GM19455 (cell line): ENCODE results near the gene RARG.
"Not testable (repeated sequence)": the region's sequence is repeated elsewhere in the genome, so short reads cannot be mapped to it uniquely, and the experiment has no call there.

Experiments
- ATAC-seq: cut with Tn5 transposase; IDR thresholded peaks from one replicate; pipeline ENCODE4 v1.9.1; 2021; ENCODE audit not compliant: unreplicated experiment

The RARG gene

DNA sequence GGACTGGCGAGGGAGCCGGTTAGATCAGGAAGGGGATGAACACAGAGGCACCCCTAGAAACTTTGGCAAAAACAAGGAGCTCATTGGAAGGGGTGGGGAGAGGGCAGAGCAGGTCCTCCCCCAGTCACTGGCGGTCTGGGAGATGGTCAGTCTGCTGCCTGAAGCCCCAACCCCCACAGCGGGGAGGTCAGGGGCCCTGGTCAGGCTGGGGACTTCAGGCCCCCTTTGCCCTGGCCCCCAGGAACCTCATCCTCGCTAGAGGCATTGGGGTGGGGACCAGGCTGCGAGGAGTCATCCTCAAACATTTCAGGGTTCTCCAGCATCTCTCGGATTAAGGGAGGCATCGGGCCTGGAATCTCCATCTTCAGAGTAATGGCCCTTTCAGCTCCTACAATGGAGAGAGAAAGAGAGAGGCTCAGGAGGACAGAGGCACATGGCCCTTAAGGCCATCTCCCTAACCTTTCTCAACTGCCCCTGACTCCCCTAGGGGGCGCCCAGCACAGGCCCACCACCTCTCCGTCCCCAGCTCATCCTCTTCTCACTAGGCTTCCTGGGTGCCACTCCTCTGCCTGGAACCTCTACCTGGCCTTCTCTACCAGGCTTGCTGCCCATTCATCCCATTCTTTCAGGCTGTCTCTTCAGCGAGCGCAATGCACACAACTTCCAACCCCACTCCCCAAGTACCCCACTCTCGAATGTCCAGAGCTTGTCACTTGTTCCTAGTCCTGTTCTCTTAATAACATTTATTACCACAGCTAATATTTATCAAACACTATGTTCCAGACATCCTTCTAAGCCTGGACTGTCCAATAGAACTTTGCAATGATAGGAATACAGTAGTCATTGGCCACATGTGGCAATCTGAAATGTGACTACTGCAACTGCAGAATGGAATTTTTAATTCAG is 20.3 kb downstream of the RARG start:
- no peak for ATAC-seq

- no peak for ATAC-seq
Observed at GRCh38 chr12:53210843-53211242, 21.2 kb downstream of the RARG start.

DNA sequence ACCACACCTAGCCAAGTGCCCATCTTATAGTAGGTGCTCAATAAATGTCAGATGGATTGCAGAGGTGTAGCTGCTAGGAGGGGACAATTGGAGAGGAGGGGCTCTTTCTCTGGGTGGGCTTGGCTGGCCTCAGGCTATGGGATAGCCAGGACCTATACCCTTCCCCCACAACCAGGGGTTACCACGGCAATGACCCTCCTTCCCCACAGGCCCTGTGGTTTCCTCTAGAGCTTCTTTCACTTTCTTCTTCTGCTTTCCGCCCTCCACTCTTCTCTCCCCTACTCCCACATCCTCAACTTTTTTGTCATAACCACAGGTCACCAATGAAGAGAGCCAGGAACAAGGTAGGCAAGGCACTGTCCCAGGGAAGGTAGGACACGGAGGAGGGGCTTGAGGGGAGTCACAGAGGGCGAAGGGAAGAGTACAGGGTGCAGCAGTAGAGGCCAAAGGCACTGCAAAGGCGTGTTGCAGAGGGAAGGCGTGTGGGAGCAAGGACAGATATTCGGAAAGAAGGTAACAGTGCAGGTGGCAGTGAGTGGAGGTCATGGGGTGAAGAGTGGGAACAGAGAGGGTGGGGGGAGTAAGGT is 23.0 kb downstream of the RARG start:
- no peak for ATAC-seq

DNA sequence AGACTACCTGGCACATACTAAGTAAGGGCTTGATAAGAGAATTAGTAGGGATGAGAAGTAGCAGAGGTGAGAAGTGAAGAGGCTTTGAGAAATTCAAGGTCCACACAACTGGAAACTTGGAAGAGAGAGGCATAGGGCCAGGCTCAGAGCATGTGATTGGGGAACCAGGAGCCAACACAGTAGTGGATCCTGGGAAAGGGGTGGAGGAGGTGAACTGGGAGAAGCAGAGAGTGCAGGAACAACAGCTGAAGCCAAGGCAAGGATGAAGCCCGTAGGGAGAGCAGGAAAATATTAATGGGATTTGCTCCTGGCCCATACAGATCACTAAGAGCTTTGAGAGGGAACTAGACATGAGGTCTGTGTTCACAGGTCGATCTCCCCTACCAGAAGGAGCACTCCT is 23.6 kb downstream of the RARG start:
- ATAC-seq: no peak

- ATAC-seq: peak; percentile 40
Observed at GRCh38 chr12:53207042-53207441, 25.0 kb downstream of the RARG start, which contains the start of gene ITGB7. ITGB7 (minus strand) TSS chr12:53207251; CDS start chr12:53200443, 6,808 bp downstream.

DNA sequence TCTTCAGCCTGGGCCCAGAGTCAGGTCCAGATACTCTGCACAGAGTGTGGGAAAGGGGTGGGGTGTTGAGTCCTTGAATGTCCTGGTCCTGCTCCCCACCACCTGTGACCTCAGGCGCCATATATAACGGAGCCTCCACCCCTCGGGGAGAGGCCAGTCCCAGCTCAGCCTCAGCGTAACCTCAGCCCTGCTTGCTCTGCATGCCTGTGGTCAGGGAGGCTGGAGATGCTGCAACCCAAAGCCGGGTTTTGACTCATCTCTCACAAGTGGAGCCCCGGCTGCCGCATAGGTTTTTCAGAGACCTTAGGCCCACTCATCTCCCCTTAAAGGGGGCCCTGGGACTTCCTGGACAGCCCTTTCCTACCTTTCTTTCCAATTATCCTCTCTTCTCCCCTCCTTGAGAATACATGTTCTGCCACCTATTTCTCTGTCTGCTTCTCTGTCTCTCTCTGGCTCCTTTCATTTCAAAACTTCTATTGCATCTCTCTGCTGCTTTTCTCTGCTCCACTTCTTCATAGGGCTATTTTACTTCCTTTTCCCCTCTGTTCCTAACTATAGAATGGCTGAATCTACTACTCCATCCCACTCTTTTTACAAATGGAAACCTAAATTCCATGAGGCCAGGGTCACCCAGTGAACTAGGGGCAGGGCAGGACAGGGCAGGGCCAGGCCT is 26.1 kb downstream of the RARG start:
- peak; percentile 61 for ATAC-seq

DNA sequence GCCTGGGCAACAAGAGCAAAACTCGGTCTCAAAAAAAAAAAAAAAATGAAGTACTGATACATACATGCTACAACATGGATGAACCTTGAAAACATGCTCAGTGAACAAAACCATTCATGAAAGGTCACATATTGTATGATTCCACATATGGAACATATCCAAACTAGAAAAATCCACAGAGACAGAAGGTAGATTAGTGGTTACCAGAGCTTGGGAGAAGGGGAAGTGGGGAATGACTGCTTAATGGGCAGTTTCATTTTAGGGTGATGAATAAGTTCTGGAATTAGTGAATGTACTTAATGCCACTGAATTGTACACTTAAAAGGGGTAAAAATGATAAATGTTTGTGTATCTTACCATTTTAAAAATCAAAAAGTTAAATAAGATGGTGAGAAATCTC is 27.7 kb downstream of the RARG start:
- no peak for ATAC-seq

DNA sequence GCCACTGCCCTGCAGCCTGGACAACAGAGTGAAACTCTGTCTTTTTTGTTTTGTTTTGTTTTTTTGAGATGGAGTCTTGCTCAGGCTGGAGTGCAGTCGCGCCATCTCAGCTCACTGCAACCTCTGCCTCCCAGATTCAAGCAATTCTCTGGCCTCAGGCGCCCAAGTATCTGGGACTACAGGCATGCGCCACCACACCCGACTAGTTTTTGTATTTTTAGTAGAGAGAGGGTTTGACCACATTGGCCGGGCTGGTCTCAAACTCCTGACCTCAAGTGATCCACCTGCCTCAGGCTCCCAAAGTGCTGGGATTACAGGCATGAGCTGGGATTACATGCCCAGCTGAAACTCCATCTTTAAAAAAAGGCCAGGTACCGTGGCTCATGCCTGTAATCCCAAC is 29.7 kb downstream of the RARG start:
- not testable (repeated sequence) for ATAC-seq

GRCh38 chr12:53201639-53202038 is 30.4 kb downstream of the RARG start:
- ATAC-seq: no peak

DNA sequence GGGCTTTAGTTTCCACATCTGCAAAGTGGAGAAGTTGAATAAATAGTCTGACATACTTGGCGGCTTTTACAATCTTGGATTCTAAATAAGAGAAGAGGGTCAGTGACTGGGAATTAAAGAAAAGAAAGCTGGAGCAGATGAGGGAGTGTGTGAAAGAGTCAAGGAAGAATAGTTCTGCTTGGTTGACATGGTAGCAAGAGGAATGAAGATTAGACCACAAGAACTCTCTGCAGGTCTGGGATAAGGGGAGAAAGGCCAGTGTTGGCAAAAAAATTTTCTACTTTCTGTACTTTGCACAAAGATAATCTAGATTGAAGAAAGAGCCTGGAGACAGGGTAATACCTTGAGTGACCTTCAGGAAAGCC is 30.9 kb downstream of the RARG start:
- ATAC-seq: no peak

DNA sequence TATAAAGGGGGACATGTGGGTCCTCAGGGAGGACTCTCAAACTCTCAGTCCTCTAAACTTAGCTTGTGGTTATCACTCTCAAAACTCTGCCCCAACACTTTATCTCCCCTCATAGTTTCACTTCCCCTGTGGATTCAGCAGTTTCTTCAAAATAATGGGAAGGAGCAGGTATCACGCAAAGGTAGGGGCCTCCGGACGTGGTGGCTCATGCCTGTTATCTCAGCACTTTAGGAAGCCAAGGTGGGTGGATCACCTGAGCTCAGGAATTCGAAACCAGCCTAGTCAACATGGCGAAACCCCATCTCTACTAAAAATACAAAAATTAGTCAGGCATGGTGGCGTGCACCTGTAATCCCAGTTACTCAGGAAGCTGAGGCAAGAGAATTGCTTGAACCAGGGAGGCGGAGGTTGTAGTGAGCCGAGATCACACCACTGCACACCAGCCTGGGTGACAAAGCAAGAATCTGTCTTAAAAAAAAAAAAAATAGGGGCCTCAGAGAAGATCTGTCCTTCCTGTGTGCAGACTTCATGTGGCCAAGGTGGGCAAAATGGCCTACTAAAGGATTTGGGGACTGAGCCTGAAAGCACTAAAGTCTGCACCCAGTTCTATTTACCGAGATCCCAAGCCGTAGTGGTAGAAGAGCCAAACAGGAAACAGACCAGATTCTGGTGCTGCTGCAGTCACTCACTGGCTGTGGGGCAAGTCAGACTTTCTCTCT is 31.4 kb downstream of the RARG start:
- ATAC-seq: peak; percentile 70

DNA sequence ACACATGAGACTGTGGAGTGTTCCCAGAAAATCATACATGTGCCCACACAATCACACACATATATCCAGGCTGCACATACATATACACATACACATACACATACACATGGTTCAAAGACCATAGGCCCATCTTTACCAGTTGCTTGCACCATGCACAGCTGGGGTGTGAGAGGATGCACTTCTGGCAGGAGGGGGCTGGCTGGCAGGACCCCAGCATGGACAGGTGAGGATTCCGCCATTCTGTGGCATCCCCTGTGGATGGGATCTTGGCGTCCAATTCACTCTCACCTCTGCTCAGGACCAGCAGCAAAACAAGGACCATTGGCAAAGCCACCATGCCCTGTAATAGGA is 31.9 kb downstream of the RARG start:
- ATAC-seq: peak; percentile 24

DNA sequence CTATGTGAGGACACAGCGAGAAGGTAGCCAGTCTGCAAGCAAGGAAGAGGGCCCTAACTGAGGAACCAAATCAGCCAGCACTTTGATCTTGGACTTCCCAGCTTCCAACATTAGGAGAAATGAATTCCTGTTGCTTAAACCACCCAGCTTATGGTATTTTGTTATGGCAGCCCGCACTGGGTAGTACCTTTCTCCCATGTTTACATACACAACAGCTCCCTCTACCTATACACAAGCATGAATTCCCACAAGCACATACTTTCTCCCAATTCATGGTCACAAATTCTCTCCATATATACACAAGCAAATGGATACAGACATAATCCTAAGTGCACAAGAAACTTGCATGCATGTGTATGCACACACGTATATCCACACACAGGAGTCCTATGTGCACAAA is 32.3 kb downstream of the RARG start:
- ATAC-seq: no peak

DNA sequence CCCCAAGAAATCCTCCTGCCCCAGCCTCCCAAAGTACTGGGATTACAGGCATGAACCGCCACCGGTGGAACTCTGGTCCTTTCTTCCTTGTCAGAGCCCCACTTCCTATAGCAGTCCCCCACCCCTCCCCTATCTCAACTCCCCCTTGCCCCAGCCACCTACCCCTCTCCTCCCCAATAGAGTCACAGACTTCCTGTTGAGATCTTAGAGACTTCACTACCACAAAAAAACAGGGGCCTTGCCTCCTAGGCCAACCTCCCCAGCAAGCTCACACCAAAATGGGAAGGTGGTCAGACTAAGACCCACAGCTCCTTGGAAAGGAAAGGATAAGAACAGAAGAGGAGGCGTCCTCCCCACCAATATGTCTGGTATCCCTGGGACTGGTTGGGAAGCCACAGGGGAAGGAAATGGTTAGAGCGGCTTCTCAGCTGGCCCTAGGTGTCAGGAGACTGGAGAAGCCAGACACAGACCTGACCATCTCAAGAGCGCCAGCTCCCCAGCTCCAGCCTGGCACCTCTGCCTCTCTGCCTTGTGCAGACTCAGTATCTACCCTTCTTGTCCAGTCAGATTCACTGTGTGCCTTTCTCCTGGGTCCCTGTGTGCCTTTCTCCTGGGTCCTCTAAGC is 33.4 kb downstream of the RARG start:
- no peak for ATAC-seq

DNA sequence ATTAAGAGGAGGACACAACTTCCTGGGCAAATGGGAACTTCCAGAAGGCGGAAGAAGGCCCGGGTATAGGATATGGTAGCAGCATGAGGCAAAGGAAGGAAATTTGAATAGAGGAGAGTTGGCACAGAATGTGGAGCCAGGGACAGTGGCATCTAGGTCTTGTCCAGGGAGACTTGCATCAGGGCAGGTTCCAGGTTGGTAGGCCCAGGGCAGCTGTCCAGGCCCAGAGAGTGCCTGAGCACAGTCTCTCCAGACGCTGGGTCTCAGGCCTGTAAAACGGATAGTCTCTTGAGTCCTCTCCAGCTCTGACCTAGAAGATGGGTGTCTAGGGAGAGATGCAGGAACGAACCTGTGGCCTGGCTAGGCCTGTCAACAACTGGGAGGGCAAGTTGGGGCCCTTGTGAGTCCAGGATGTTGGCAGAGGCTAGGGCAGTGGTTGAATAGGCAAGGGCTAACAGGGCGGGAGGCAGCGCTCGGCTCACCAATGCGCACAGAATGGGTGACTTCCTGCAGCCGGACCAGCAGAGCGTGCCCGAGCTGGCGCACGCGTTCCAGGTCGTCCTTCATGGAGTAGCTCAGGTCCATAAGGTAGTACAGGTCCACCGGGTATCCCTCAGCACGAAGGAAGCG is 34.9 kb downstream of the RARG start:
- ATAC-seq: no peak

GRCh38 chr12:53196486-53196885 is 35.5 kb downstream of the RARG start:
- no peak for ATAC-seq

DNA sequence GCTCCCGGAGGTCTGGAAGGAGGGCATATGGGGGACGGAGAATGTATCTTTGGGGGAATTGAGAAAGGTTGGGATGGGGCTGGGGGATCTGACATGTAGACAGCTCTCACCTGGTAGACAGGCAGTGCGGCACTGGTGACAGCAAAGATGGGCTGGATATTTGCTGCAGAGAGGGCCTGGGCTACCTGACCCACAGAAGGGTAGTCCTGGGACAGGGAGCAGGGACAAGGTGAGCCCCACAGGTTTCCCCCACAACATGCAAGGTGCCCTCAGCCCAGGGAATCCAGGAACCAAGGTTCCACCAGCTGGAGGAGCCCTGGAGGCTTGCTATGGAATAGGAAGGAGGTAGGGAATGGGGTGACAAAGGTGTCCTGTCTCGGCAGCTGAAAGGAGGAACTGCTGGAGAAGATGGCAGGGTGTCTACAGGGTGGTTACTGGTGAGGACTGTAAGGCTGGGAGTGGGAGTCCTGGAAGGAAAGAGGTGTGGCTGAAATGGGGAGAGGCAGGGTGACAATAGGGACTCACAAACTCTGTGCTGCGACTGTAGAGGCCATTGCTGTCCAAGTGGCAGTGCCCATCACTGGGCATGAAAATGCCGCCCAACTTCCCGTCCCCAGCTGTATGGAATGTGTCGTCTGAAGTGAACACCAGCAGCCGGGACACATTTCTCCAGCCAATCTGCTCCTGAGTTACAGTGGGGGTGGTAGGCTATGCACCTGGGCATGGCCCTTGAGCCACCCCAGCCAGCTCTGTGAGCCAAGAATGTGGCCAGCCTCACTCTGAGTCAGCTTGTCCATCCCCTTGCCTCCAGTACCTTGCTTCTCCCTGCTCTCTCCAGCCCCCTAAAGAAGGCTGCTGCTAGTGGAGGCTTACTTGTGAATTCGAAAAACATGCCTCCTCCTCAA is 36.2 kb downstream of the RARG start:
- no peak for ATAC-seq

DNA sequence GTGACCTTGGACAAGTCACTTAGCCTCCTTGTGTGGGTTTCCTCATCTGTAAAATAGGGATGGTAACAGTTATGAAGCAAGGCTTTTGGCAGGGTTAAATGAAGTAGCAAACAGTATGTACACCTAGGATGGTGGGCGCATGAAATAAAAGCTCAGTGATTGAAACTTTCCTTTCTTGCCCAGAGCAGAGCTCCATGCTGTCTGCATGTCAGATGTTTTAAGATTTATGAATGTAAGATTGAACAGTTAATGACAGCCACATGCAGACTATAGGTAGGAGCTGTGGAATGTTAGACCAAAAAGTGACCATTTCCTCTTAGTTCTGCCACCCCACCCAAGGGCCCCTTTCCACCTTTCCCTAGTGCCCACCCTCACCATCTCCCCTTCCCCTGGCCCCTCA is 37.0 kb downstream of the RARG start:
- no peak for ATAC-seq

DNA sequence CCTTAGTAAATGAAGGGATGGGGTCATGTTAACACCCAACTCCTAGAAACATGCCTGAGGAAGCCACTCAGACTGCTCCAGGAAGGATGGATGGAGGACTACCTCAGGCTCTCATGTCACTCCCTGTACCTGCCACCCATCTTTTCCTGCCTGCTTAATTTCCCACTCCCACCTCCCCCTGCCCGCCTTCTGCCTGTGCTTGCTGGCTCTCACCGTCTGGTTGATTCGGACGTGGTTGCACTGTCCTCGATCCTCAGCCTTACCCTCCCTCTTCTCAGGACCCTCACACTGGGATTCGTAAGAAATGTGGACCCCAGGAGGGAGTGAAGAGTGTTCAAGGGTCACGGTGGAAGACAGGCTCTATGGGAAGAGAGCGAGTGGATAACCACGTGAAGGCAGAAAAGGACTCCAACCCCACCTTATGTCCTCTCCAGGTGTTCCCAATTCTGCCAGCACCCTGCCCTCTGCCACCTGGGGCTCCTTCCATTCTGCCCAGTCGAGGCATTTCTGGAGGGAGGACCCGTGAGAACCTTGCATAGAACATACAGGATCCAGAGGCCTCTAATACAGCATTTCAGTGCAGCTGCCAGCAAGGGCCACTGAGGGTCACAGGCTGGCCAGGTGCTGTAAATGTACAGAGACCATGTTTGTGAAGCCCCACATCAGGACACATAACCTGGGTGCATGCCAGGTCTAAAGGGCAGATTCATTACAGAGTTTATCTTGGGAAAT is 37.9 kb downstream of the RARG start:
- no peak for ATAC-seq
